GM23338 (cell line): Measurements from ENCODE around the gene AP2A2. TPM values are rescaled to one million over a fixed set of nuclear protein-coding genes. Genes with fewer than 3 reads are reported as not detected.
"Not testable (repeated sequence)": the region's sequence is repeated elsewhere in the genome, so short reads cannot be mapped to it uniquely, and the experiment has no call there.

Experiments
- ATAC-seq: fragments of 200-7000 bp; cut with Tn5 transposase; 3 replicates; pipeline ENCODE4 v1.9.1; 2020
- DNase-seq: peaks from one replicate; pipeline ENCODE4 v3.0.0-alpha.2; 2015; ENCODE audit warnings: low spot score
- H2AFZ ChIP-seq: fragments of 200-600 bp; sonication (generic); 2 replicates; pipeline ENCODE4 v1.8.0; 2016; ENCODE audit warnings: antibody characterized with exemption, mild to moderate bottlenecking, moderate library complexity
- H3F3A ChIP-seq: fragments of 200-600 bp; sonication (generic); replicated peaks from 2 replicates; pipeline ENCODE4 v1.8.0; 2017; ENCODE audit warnings: antibody characterized with exemption, mixed run types, low read depth
- H3K27ac ChIP-seq: fragments of 200-600 bp; sonication (generic); 2 replicates; pipeline ENCODE4 v1.6.1; 2016; ENCODE audit warnings: low read depth
- H3K27me3 ChIP-seq: fragments of 200-600 bp; sonication (generic); 2 replicates; pipeline ENCODE4 v1.8.0; 2016; ENCODE audit warnings: mild to moderate bottlenecking, mixed run types, moderate library complexity; ENCODE audit not compliant: insufficient read depth
- H3K36me3 ChIP-seq: fragments of 200-600 bp; sonication (generic); 2 replicates; pipeline ENCODE4 v1.8.0; 2016; ENCODE audit warnings: mild to moderate bottlenecking; ENCODE audit not compliant: insufficient read depth
- H3K4me1 ChIP-seq: fragments of 200-600 bp; sonication (generic); 2 replicates; pipeline ENCODE4 v1.8.0; 2016; ENCODE audit warnings: mild to moderate bottlenecking, moderate library complexity; ENCODE audit not compliant: insufficient read depth
- H3K4me2 ChIP-seq: fragments of 200-600 bp; sonication (generic); 2 replicates; pipeline ENCODE4 v1.7.1; 2017; ENCODE audit warnings: mixed run types
- H3K4me3 ChIP-seq: fragments of 200-600 bp; sonication (generic); 2 replicates; pipeline ENCODE4 v1.6.1; 2016; ENCODE audit warnings: mixed run types
- H3K79me2 ChIP-seq: fragments of 200-600 bp; sonication (generic); replicated peaks from 2 replicates; pipeline ENCODE4 v1.8.0; 2017; ENCODE audit warnings: mild to moderate bottlenecking; ENCODE audit not compliant: insufficient read depth
- H3K9me2 ChIP-seq: fragments of 200-600 bp; sonication (generic); 2 replicates; pipeline ENCODE4 v1.8.0; 2017; ENCODE audit not compliant: insufficient read depth
- H4K20me1 ChIP-seq: fragments of 200-600 bp; sonication (generic); replicated peaks from 2 replicates; pipeline ENCODE4 v1.8.0; 2017; ENCODE audit warnings: mild to moderate bottlenecking; ENCODE audit not compliant: insufficient read depth
- H3K27ac Mint-ChIP-seq: 2 replicates; pipeline ENCODE4 v1.8.0; 2020; ENCODE audit warnings: inconsistent platforms, mild to moderate bottlenecking, moderate library complexity, mixed read lengths
- H3K27me3 Mint-ChIP-seq: 3 replicates; pipeline ENCODE4 v1.8.0; 2022; ENCODE audit warnings: low read depth, mild to moderate bottlenecking, moderate library complexity, mixed read lengths, inconsistent platforms; ENCODE audit not compliant: insufficient read depth, poor library complexity
- H3K36me3 Mint-ChIP-seq: 3 replicates; pipeline ENCODE4 v1.8.0; 2021; ENCODE audit warnings: low read depth, mild to moderate bottlenecking, inconsistent platforms, moderate library complexity, mixed read lengths
- H3K4me1 Mint-ChIP-seq: 3 replicates; pipeline ENCODE4 v1.8.0; 2020; ENCODE audit warnings: mild to moderate bottlenecking, inconsistent platforms, mixed read lengths
- H3K4me3 Mint-ChIP-seq: 3 replicates; pipeline ENCODE4 v1.8.0; 2021; ENCODE audit warnings: moderate library complexity, mild to moderate bottlenecking, inconsistent platforms, mixed read lengths
- H3K9me3 Mint-ChIP-seq: 3 replicates; pipeline ENCODE4 v1.8.0; 2020; ENCODE audit warnings: moderate library complexity, mild to moderate bottlenecking, inconsistent platforms, mixed read lengths
- CREB1 ChIP-seq: fragments of 250-450 bp; sonication (Bioruptor Pico); IDR thresholded peaks from 2 replicates; pipeline ENCODE4 v1.5.0; 2020; ENCODE audit warnings: low read depth, mild to moderate bottlenecking, moderate library complexity
- EZH2 ChIP-seq: fragments of 200-600 bp; sonication (generic); IDR thresholded peaks from one replicate; pipeline ENCODE4 v1.8.0; 2017; ENCODE audit warnings: antibody characterized with exemption, mild to moderate bottlenecking, low read depth; ENCODE audit not compliant: unreplicated experiment
- NANOG ChIP-seq: IDR thresholded peaks from 2 replicates; pipeline ENCODE4 v1.6.1; 2016; ENCODE audit warnings: antibody characterized with exemption, borderline replicate concordance
- POLR2AphosphoS5 ChIP-seq: IDR thresholded peaks from 2 replicates; pipeline ENCODE4 v1.6.1; 2016; ENCODE audit warnings: antibody characterized with exemption, low read depth
- ZNF114 ChIP-seq: fragments of 250-450 bp; sonication (Bioruptor Pico); IDR thresholded peaks from 2 replicates; pipeline ENCODE4 v1.5.0; 2020; ENCODE audit warnings: mild to moderate bottlenecking, moderate library complexity
- ZNF331 ChIP-seq: fragments of 250-450 bp; sonication (Bioruptor Pico); IDR thresholded peaks from 2 replicates; pipeline ENCODE4 v1.5.0; 2020; ENCODE audit warnings: low read depth, mild to moderate bottlenecking, moderate library complexity
- polyA plus RNA-seq: library from polyadenylated mRNA; unstranded; fragments of >200 nt; fragmentation: Nextera tagmentation; extraction: Ambion mirVana; gene quantifications from 2 replicates; pipeline ENCODE4 v1.2.1, GENCODE V29; 2016
- total RNA-seq: library from RNA; depleted of rRNA; stranded (reverse); fragments of >200 nt; shearing (Covaris generic); gene quantifications from 2 replicates; pipeline ENCODE4 v1.2.3, GENCODE V29; 2014
- TF ChIP-seq, protein P1 (sequence below): fragments of 250-450 bp; sonication (Bioruptor Pico); IDR thresholded peaks from 2 replicates; pipeline ENCODE4 v1.5.0; 2020; ENCODE audit warnings: mild to moderate bottlenecking, moderate library complexity

AP2A2 gene
- total and polyA plus RNA-seq, 2 experiments from 2014 or later: 23.7 to 47.5 TPM

DNA sequence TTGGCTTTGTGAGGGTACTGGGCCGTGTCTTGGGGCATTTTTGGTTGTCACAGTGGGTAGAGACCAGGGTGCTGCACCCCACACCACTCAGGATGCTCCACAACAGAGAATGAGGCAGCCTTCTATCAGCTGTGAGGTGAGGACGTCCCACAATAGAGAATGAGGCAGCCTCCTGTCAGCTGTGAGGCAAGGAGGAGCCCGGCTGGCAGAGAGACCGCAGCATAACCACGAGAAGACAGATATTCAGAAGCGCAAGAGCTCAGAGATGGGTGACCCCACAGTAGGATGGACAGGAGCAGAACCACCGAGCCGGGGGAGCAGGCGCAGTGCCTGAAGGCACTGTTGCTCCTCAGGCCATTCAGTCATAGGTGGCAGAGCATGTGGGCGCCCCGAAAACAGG, 47.6 kb downstream of the AP2A2 start (continued):
- TF ChIP-seq, protein P1, sequence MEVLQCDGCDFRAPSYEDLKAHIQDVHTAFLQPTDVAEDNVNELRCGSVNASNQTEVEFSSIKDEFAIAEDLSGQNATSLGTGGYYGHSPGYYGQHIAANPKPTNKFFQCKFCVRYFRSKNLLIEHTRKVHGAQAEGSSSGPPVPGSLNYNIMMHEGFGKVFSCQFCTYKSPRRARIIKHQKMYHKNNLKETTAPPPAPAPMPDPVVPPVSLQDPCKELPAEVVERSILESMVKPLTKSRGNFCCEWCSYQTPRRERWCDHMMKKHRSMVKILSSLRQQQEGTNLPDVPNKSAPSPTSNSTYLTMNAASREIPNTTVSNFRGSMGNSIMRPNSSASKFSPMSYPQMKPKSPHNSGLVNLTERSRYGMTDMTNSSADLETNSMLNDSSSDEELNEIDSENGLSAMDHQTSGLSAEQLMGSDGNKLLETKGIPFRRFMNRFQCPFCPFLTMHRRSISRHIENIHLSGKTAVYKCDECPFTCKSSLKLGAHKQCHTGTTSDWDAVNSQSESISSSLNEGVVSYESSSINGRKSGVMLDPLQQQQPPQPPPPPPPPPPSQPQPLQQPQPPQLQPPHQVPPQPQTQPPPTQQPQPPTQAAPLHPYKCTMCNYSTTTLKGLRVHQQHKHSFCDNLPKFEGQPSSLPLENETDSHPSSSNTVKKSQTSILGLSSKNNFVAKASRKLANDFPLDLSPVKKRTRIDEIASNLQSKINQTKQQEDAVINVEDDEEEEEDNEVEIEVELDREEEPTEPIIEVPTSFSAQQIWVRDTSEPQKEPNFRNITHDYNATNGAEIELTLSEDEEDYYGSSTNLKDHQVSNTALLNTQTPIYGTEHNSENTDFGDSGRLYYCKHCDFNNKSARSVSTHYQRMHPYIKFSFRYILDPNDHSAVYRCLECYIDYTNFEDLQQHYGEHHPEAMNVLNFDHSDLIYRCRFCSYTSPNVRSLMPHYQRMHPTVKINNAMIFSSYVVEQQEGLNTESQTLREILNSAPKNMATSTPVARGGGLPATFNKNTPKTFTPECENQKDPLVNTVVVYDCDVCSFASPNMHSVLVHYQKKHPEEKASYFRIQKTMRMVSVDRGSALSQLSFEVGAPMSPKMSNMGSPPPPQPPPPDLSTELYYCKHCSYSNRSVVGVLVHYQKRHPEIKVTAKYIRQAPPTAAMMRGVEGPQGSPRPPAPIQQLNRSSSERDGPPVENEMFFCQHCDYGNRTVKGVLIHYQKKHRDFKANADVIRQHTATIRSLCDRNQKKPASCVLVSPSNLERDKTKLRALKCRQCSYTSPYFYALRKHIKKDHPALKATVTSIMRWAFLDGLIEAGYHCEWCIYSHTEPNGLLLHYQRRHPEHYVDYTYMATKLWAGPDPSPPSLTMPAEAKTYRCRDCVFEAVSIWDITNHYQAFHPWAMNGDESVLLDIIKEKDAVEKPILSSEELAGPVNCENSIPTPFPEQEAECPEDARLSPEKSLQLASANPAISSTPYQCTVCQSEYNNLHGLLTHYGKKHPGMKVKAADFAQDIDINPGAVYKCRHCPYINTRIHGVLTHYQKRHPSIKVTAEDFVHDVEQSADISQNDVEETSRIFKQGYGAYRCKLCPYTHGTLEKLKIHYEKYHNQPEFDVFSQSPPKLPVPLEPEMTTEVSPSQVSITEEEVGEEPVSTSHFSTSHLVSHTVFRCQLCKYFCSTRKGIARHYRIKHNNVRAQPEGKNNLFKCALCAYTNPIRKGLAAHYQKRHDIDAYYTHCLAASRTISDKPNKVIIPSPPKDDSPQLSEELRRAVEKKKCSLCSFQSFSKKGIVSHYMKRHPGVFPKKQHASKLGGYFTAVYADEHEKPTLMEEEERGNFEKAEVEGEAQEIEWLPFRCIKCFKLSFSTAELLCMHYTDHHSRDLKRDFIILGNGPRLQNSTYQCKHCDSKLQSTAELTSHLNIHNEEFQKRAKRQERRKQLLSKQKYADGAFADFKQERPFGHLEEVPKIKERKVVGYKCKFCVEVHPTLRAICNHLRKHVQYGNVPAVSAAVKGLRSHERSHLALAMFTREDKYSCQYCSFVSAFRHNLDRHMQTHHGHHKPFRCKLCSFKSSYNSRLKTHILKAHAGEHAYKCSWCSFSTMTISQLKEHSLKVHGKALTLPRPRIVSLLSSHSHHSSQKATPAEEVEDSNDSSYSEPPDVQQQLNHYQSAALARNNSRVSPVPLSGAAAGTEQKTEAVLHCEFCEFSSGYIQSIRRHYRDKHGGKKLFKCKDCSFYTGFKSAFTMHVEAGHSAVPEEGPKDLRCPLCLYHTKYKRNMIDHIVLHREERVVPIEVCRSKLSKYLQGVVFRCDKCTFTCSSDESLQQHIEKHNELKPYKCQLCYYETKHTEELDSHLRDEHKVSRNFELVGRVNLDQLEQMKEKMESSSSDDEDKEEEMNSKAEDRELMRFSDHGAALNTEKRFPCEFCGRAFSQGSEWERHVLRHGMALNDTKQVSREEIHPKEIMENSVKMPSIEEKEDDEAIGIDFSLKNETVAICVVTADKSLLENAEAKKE: no peak
- no peak for TF ChIP-seq EZH2
- no peak for TF ChIP-seq ZNF114 (CRISPR knock-in tag)
- no peak for TF ChIP-seq CREB1 (CRISPR knock-in tag)
- TF ChIP-seq NANOG: no peak
- TF ChIP-seq POLR2AphosphoS5: no peak
- TF ChIP-seq ZNF331 (CRISPR knock-in tag): no peak

DNA sequence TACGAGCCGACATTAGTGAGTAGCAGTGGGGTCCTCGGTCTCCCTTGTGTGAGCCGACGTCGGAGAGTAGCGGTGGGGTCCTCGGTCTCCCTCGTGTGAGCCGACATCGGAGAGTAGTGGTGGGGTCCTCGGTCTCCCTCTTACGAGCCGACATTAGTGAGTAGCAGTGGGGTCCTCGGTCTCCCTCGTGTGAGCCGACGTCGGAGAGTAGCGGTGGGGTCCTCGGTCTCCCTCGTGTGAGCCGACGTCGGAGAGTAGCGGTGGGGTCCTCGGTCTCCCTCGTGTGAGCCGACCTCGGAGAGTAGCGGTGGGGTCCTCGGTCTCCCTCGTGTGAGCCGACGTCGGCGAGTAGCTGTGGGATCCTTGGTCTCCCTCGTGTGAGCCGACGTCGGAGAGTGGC, 49.7 kb downstream of the AP2A2 start:
- Mint-ChIP-seq H3K36me3 (peaks cover 49% of the 10 kb centered on the region), H3K27me3 (peaks cover 14% of the 10 kb centered on the region), H3K4me1 (peaks cover 14% of the 10 kb centered on the region)
- not testable (repeated sequence) for H3K4me2 ChIP-seq, H3K9me3 Mint-ChIP-seq, H3K79me2 ChIP-seq, H3K27me3 ChIP-seq, H3K4me3 Mint-ChIP-seq, H3K27ac ChIP-seq, ATAC-seq, H3K9me2 ChIP-seq, H3K4me3 ChIP-seq, H3K4me1 ChIP-seq, DNase-seq, H3K36me3 ChIP-seq, H2AFZ ChIP-seq, H4K20me1 ChIP-seq, H3F3A ChIP-seq, H3K27ac Mint-ChIP-seq
